ENCODE measurements around the gene TPCN1.

TPCN1 gene

GRCh38 chr12:113228394-113229028, 7.2 kb downstream of the TPCN1 start:
- H3K27ac ChIP-seq: peak overlapping the region; percentile 23; the same call in 1 of the 2 replicates
- TF ChIP-seq CTCF (conservative IDR thresholded peaks at IDR 0.05; ENCODE audit: low read depth): no peak
- ChIA-PET CTCF (no interaction called here), POLR2A (ENCODE audit: low non-redundant PET) (no interaction called here)
- DNase-seq (ENCODE audit: low spot score): no peak

- ChIA-PET POLR2A (ENCODE audit: low non-redundant PET) (interaction anchor here (0.7 kb wide), 1 partner anchor 102 kb away, joined by 8 read pairs; no protein-coding TSS in a partner anchor), CTCF (interaction anchor here (0.5 kb wide), 1 partner anchor 13 kb away, joined by 3 read pairs; no protein-coding TSS in a partner anchor)
- peak overlapping the region; percentile 62 for H3K27ac ChIP-seq
- TF ChIP-seq CTCF (conservative IDR thresholded peaks at IDR 0.05; ENCODE audit: low read depth): no peak
- DNase-seq (ENCODE audit: low spot score): no peak
Observed at GRCh38 chr12:113230315-113231234, 9.3 kb downstream of the TPCN1 start.

GRCh38 chr12:113231235-113232088, 10.2 kb downstream of the TPCN1 start:
- CTCF ChIA-PET: interaction anchor here (0.5 kb wide), 1 partner anchor 14 kb away, joined by 3 read pairs; no protein-coding TSS in a partner anchor
- H3K27ac ChIP-seq: peak overlapping the region; percentile 62
- POLR2A ChIA-PET (ENCODE audit: low non-redundant PET): no interaction called here
- no peak for TF ChIP-seq CTCF (conservative IDR thresholded peaks at IDR 0.05; ENCODE audit: low read depth)
- DNase-seq (ENCODE audit: low spot score): peak; percentile 77

GRCh38 chr12:113232089-113232839, 11.0 kb downstream of the TPCN1 start:
- TF ChIP-seq CTCF (conservative IDR thresholded peaks at IDR 0.05; ENCODE audit: low read depth): no peak
- POLR2A ChIA-PET (ENCODE audit: low non-redundant PET): interaction anchor here (1.5 kb wide), 1 partner anchor 9 kb away, joined by 6 read pairs; no protein-coding TSS in a partner anchor
- peak overlapping the region; percentile 62 for H3K27ac ChIP-seq
- no peak for DNase-seq (ENCODE audit: low spot score)
- CTCF ChIA-PET: no interaction called here

- ChIA-PET POLR2A (ENCODE audit: low non-redundant PET) (interaction anchor here (1.5 kb wide), 1 partner anchor 10 kb away, joined by 6 read pairs; no protein-coding TSS in a partner anchor), CTCF (no interaction called here)
- H3K27ac ChIP-seq: peak overlapping the region; percentile 62; the same call in 1 of the 2 replicates
- no peak for TF ChIP-seq CTCF (conservative IDR thresholded peaks at IDR 0.05; ENCODE audit: low read depth)
- no peak for DNase-seq (ENCODE audit: low spot score)
Observed at GRCh38 chr12:113232840-113233585, 11.7 kb downstream of the TPCN1 start.
